ENCODE measurements around the gene ZFYVE19.
"Not testable (repeated sequence)": the region's sequence is repeated elsewhere in the genome, so short reads cannot be mapped to it uniquely, and the experiment has no call there.

ZFYVE19 gene

GRCh38 chr15:40853241-40853890, 46.5 kb downstream of the ZFYVE19 start:
- no peaks in the 10 kb centered on the region for H3K9me3 ChIP-seq (ENCODE audit: insufficient read depth, low read depth, low read length)
- peaks cover 83% of the 10 kb centered on the region for H3K36me3 ChIP-seq (ENCODE audit: insufficient read depth, low read length)
- H3K4me3 ChIP-seq (ENCODE audit: low read length): no peak overlapping the region
- no peak overlapping the region for H3K9ac ChIP-seq (ENCODE audit: low read depth, low read length)
- 96% methylated on average over 15 of the region's 16 CpGs for WGBS
- H3K4me1 ChIP-seq (ENCODE audit: insufficient read depth, low read length): 0 out of 2 replicates have a peak, but pooled peaks cover under 1% of the 10 kb centered on the region
- no peak overlapping the region for H3K27ac ChIP-seq (ENCODE audit: low read depth, low read length)
- no peaks in the 10 kb centered on the region for H3K27me3 ChIP-seq (ENCODE audit: insufficient read depth, low read length)

- Histone ChIP-seq H3K9ac (ENCODE audit: low read depth, low read length) (no peak overlapping the region), H3K36me3 (ENCODE audit: insufficient read depth, low read length) (peaks cover 80% of the 10 kb centered on the region), H3K27ac (ENCODE audit: low read depth, low read length) (no peak overlapping the region), H3K9me3 (ENCODE audit: insufficient read depth, low read depth, low read length) (no peaks in the 10 kb centered on the region), H3K4me3 (ENCODE audit: low read length) (no peak overlapping the region), H3K4me1 (ENCODE audit: insufficient read depth, low read length) (no peaks in the 10 kb centered on the region), H3K27me3 (ENCODE audit: insufficient read depth, low read length) (no peaks in the 10 kb centered on the region)
- 94% methylated on average over 10 of the region's 10 CpGs for WGBS
These were observed 47.3 kb downstream of the ZFYVE19 start for GRCh38 chr15:40854161-40854560.

GRCh38 chr15:40855706-40856234, 48.9 kb downstream of the ZFYVE19 start:
- Histone ChIP-seq H3K9ac (ENCODE audit: low read depth, low read length) (no peak overlapping the region), H3K4me1 (ENCODE audit: insufficient read depth, low read length) (no peaks in the 10 kb centered on the region), H3K9me3 (ENCODE audit: insufficient read depth, low read depth, low read length) (no peaks in the 10 kb centered on the region), H3K27ac (ENCODE audit: low read depth, low read length) (no peak overlapping the region), H3K36me3 (ENCODE audit: insufficient read depth, low read length) (peaks cover 66% of the 10 kb centered on the region), H3K4me3 (ENCODE audit: low read length) (no peak overlapping the region), H3K27me3 (ENCODE audit: insufficient read depth, low read length) (no peaks in the 10 kb centered on the region)
- 90% methylated on average over 12 of the region's 13 CpGs for WGBS

- Histone ChIP-seq H3K9ac (ENCODE audit: low read depth, low read length) (no peak overlapping the region), H3K9me3 (ENCODE audit: insufficient read depth, low read depth, low read length) (no peaks in the 10 kb centered on the region), H3K4me3 (ENCODE audit: low read length) (no peak overlapping the region), H3K27ac (ENCODE audit: low read depth, low read length) (no peak overlapping the region), H3K4me1 (ENCODE audit: insufficient read depth, low read length) (no peaks in the 10 kb centered on the region), H3K27me3 (ENCODE audit: insufficient read depth, low read length) (no peaks in the 10 kb centered on the region), H3K36me3 (ENCODE audit: insufficient read depth, low read length) (peaks cover 61% of the 10 kb centered on the region)
- WGBS: 88% methylated on average over 8 of the region's 8 CpGs
These were observed 49.9 kb downstream of the ZFYVE19 start for GRCh38 chr15:40856746-40857145.

GRCh38 chr15:40857601-40858341, 50.9 kb downstream of the ZFYVE19 start:
- H3K27me3 ChIP-seq (ENCODE audit: insufficient read depth, low read length): no peaks in the 10 kb centered on the region
- 54% methylated on average over 15 of the region's 15 CpGs for WGBS
- H3K27ac ChIP-seq (ENCODE audit: low read depth, low read length): no peak overlapping the region
- no peaks in the 10 kb centered on the region for H3K9me3 ChIP-seq (ENCODE audit: insufficient read depth, low read depth, low read length)
- no peak overlapping the region for H3K4me3 ChIP-seq (ENCODE audit: low read length)
- H3K36me3 ChIP-seq (ENCODE audit: insufficient read depth, low read length): peaks cover 51% of the 10 kb centered on the region
- no peak overlapping the region for H3K9ac ChIP-seq (ENCODE audit: low read depth, low read length)
- no peaks in the 10 kb centered on the region for H3K4me1 ChIP-seq (ENCODE audit: insufficient read depth, low read length)

- WGBS: 81% methylated on average over 10 of the region's 10 CpGs
These were observed 51.8 kb downstream of the ZFYVE19 start for GRCh38 chr15:40858706-40859105.

GRCh38 chr15:40859206-40859851, 52.4 kb downstream of the ZFYVE19 start:
- Histone ChIP-seq H3K4me1 (ENCODE audit: insufficient read depth, low read length) (no peaks in the 10 kb centered on the region), H3K4me3 (ENCODE audit: low read length) (no peak overlapping the region), H3K27ac (ENCODE audit: low read depth, low read length) (no peak overlapping the region), H3K9me3 (ENCODE audit: insufficient read depth, low read depth, low read length) (no peaks in the 10 kb centered on the region), H3K36me3 (ENCODE audit: insufficient read depth, low read length) (peaks cover 36% of the 10 kb centered on the region), H3K27me3 (ENCODE audit: insufficient read depth, low read length) (no peaks in the 10 kb centered on the region), H3K9ac (ENCODE audit: low read depth, low read length) (no peak overlapping the region)
- 50% methylated on average over 18 of the region's 18 CpGs for WGBS

More at GRCh38 chr15:40858706-40859105, 51.8 kb downstream of the ZFYVE19 start:
- Histone ChIP-seq H3K27ac (ENCODE audit: low read depth, low read length) (no peak overlapping the region), H3K36me3 (ENCODE audit: insufficient read depth, low read length) (peaks cover 42% of the 10 kb centered on the region), H3K4me1 (ENCODE audit: insufficient read depth, low read length) (no peaks in the 10 kb centered on the region), H3K9ac (ENCODE audit: low read depth, low read length) (no peak overlapping the region), H3K27me3 (ENCODE audit: insufficient read depth, low read length) (no peaks in the 10 kb centered on the region), H3K4me3 (ENCODE audit: low read length) (no peak overlapping the region), H3K9me3 (ENCODE audit: insufficient read depth, low read depth, low read length) (no peaks in the 10 kb centered on the region)

GRCh38 chr15:40861147-40861546, 54.3 kb downstream of the ZFYVE19 start:
- H3K36me3 ChIP-seq (ENCODE audit: insufficient read depth, low read length): peaks cover 18% of the 10 kb centered on the region
- not testable (repeated sequence) for H3K27me3 ChIP-seq (ENCODE audit: insufficient read depth, low read length); H3K27ac ChIP-seq (ENCODE audit: low read depth, low read length); H3K9ac ChIP-seq (ENCODE audit: low read depth, low read length); H3K9me3 ChIP-seq (ENCODE audit: insufficient read depth, low read depth, low read length); H3K4me3 ChIP-seq (ENCODE audit: low read length); H3K4me1 ChIP-seq (ENCODE audit: insufficient read depth, low read length)
- WGBS: 92% methylated on average over 4 of the region's 4 CpGs

- WGBS: 86% methylated on average over 4 of the region's 4 CpGs
- H3K4me3 ChIP-seq (ENCODE audit: low read length): no peak overlapping the region
- H3K27ac ChIP-seq (ENCODE audit: low read depth, low read length): no peak overlapping the region
- H3K9me3 ChIP-seq (ENCODE audit: insufficient read depth, low read depth, low read length): no peaks in the 10 kb centered on the region
- H3K4me1 ChIP-seq (ENCODE audit: insufficient read depth, low read length): no peaks in the 10 kb centered on the region
- H3K27me3 ChIP-seq (ENCODE audit: insufficient read depth, low read length): no peaks in the 10 kb centered on the region
- H3K9ac ChIP-seq (ENCODE audit: low read depth, low read length): no peak overlapping the region
- no peaks in the 10 kb centered on the region for H3K36me3 ChIP-seq (ENCODE audit: insufficient read depth, low read length)
These were observed 56.9 kb downstream of the ZFYVE19 start for GRCh38 chr15:40863660-40864270.
